ENCODE data around the gene MYH10. TPM values are rescaled to one million over a fixed set of nuclear protein-coding genes. Genes with fewer than 3 reads are reported as not detected.

The MYH10 gene
- total and polyA plus RNA-seq, 9 of the 15 experiments (the other 6 are each of a cell fraction or from before 2014, with no cell fraction given), result 16.3 to 95.3 (median 39.7) TPM

GRCh38 chr17:8488491-8488890 is 142.0 kb downstream of the MYH10 start:
- H3K9me1 ChIP-seq (ENCODE audit: control insufficient read depth, insufficient read depth, low read length), result no peaks in the 10 kb centered on the region
- in situ Hi-C loops (cut with MboI), result no loop called here
- H3K79me2 ChIP-seq (ENCODE audit: control insufficient read depth, insufficient read depth, low read length), result no peaks in the 10 kb centered on the region
- BruUV-seq (replicated peaks), result no TSS peak
- H3K36me3 ChIP-seq (ENCODE audit: control insufficient read depth, insufficient read depth, low read length), result peaks cover 91% of the 10 kb centered on the region
- DNase-seq (ENCODE audit: extremely low read depth in 1 of 4, low spot score in 3 of 4) (no peak), ATAC-seq (no peak), FAIRE-seq (no peak)
- no peak overlapping the region for H3K9ac ChIP-seq (ENCODE audit: insufficient read depth in 1 of 2, low read depth in 2 of 2, low read length in 2 of 2)
- no peaks in the 10 kb centered on the region for H4K20me1 ChIP-seq (replicated peaks; ENCODE audit: control insufficient read depth, insufficient read depth, low read length)
- no peak overlapping the region for H3K4me2 ChIP-seq (ENCODE audit: insufficient read depth, low read length)
- no peak overlapping the region for H3K4me3 ChIP-seq
- intact Hi-C loops (cut with micrococcal nuclease), result no loop called here
- no peak overlapping the region for H2AFZ ChIP-seq (ENCODE audit: low read depth, low read length)
- no peak overlapping the region for H3K27ac ChIP-seq (ENCODE audit: extremely low read depth, low read depth, low read length)
- H3K27me3 ChIP-seq (ENCODE audit: control insufficient read depth in 2 of 2, insufficient read depth in 2 of 2, low read length in 2 of 2), result no peaks in the 10 kb centered on the region
- 98% methylated on average over 5 of the region's 6 CpGs for WGBS (ENCODE audit: insufficient coverage, low coverage, missing lambda C conversion rate)
- H3K9me3 ChIP-seq (replicated peaks; ENCODE audit: control insufficient read depth, insufficient read depth, low read depth, low read length), result peaks cover 9% of the 10 kb centered on the region
- TF ChIP-seq ZNF134 (CRISPR knock-in tag; conservative IDR thresholded peaks at IDR 0.05), result no peak
- TF ChIP-seq PPARD (CRISPR knock-in tag; IDR thresholded peaks at IDR 0.05), result no peak
- TF ChIP-seq, protein P1, sequence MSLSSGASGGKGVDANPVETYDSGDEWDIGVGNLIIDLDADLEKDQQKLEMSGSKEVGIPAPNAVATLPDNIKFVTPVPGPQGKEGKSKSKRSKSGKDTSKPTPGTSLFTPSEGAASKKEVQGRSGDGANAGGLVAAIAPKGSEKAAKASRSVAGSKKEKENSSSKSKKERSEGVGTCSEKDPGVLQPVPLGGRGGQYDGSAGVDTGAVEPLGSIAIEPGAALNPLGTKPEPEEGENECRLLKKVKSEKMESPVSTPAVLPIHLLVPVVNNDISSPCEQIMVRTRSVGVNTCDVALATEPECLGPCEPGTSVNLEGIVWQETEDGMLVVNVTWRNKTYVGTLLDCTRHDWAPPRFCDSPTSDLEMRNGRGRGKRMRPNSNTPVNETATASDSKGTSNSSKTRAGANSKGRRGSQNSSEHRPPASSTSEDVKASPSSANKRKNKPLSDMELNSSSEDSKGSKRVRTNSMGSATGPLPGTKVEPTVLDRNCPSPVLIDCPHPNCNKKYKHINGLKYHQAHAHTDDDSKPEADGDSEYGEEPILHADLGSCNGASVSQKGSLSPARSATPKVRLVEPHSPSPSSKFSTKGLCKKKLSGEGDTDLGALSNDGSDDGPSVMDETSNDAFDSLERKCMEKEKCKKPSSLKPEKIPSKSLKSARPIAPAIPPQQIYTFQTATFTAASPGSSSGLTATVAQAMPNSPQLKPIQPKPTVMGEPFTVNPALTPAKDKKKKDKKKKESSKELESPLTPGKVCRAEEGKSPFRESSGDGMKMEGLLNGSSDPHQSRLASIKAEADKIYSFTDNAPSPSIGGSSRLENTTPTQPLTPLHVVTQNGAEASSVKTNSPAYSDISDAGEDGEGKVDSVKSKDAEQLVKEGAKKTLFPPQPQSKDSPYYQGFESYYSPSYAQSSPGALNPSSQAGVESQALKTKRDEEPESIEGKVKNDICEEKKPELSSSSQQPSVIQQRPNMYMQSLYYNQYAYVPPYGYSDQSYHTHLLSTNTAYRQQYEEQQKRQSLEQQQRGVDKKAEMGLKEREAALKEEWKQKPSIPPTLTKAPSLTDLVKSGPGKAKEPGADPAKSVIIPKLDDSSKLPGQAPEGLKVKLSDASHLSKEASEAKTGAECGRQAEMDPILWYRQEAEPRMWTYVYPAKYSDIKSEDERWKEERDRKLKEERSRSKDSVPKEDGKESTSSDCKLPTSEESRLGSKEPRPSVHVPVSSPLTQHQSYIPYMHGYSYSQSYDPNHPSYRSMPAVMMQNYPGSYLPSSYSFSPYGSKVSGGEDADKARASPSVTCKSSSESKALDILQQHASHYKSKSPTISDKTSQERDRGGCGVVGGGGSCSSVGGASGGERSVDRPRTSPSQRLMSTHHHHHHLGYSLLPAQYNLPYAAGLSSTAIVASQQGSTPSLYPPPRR (CRISPR knock-in tag; IDR thresholded peaks at IDR 0.05; ENCODE audit: borderline replicate concordance), result no peak
- TF ChIP-seq TRIM25 (IDR thresholded peaks at IDR 0.05; ENCODE audit: borderline replicate concordance), result no peak
- no peak for TF ChIP-seq PHF8 (IDR thresholded peaks at IDR 0.05; ENCODE audit: borderline replicate concordance, low read length)
- no peak for TF ChIP-seq ZNF140 (CRISPR knock-in tag; IDR thresholded peaks at IDR 0.05)
- CTCF ChIA-PET (ENCODE audit: low intra/inter-chr PET ratio), result no interaction called here
- H3K4me1 ChIP-seq (replicated peaks in 1 of 2; ENCODE audit: control insufficient read depth in 2 of 2, insufficient read depth in 2 of 2, low read length in 2 of 2), result no peaks in the 10 kb centered on the region; a peak in 1 of 5 replicates
- POLR2A ChIA-PET, result interaction anchor here (0.8 to 1.5 kb wide), 2 partner anchors 14 to 21 kb away, joined by 3 to 4 read pairs; no protein-coding TSS in a partner anchor

All from K562 (cell line).